ENCODE measurements around the gene RTN3. TPM values are rescaled to one million over a fixed set of nuclear protein-coding genes. Genes with fewer than 3 reads are reported as not detected.

Gene RTN3
- total RNA-seq, 1 experiment from 2014 or later = 275 TPM

DNA sequence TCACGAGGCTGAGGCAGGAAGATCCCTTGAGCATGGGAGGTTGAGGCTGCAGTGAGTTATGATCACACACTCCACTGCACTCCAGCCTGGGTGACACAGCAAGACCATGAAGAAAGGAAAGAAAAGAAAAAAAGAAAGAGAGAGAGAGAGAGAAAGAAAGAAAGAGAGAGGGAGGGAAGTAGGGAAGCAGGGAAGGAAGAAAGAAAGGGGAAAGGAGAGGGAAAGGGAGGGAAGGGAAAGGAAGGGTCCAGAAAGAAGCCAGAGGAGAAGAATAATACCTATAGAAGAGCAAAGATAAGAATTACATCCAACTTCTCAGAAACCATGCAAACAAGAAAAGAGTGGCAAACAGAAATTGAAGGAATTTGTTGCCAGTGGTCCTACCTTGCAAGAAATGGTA is 104.5 kb downstream of the RTN3 start:
- H3K4me1 ChIP-seq (ENCODE audit: insufficient read depth, low read length, poor library complexity, severe bottlenecking) = no peaks in the 10 kb centered on the region
- intact Hi-C loops (cut with micrococcal nuclease; ENCODE audit: unreplicated experiment) = no loop called here
- DNase-seq (ENCODE audit: low spot score) = no peak
- H3K27me3 ChIP-seq (replicated peaks; ENCODE audit: insufficient read depth, low read depth, low read length, poor library complexity) = no peaks in the 10 kb centered on the region
- no peak overlapping the region for H3K4me3 ChIP-seq (ENCODE audit: low read depth, low read length, poor library complexity, severe bottlenecking)
- H3K36me3 ChIP-seq (ENCODE audit: insufficient read depth, low read length, poor library complexity, severe bottlenecking) = no peaks in the 10 kb centered on the region
- CTCF ChIA-PET = no interaction called here
- no TSS peak for BruUV-seq (replicated peaks)
- TF ChIP-seq EZH2 (IDR thresholded peaks at IDR 0.05; ENCODE audit: borderline replicate concordance, low read depth, low read length, poor library complexity, severe bottlenecking) = no peak
- TF ChIP-seq, protein P1, sequence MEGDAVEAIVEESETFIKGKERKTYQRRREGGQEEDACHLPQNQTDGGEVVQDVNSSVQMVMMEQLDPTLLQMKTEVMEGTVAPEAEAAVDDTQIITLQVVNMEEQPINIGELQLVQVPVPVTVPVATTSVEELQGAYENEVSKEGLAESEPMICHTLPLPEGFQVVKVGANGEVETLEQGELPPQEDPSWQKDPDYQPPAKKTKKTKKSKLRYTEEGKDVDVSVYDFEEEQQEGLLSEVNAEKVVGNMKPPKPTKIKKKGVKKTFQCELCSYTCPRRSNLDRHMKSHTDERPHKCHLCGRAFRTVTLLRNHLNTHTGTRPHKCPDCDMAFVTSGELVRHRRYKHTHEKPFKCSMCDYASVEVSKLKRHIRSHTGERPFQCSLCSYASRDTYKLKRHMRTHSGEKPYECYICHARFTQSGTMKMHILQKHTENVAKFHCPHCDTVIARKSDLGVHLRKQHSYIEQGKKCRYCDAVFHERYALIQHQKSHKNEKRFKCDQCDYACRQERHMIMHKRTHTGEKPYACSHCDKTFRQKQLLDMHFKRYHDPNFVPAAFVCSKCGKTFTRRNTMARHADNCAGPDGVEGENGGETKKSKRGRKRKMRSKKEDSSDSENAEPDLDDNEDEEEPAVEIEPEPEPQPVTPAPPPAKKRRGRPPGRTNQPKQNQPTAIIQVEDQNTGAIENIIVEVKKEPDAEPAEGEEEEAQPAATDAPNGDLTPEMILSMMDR (conservative IDR thresholded peaks at IDR 0.05; ENCODE audit: low read depth, low read length) = no peak
- H3K27ac ChIP-seq (ENCODE audit: low read depth, low read length, poor library complexity, severe bottlenecking) = no peak overlapping the region
- POLR2A ChIA-PET (ENCODE audit: low non-redundant PET) = interaction anchor here (0.6 to 0.7 kb wide), 2 partner anchors 15 to 407 kb away, joined by 4 to 6 read pairs; no protein-coding TSS in a partner anchor
- H3K9me3 ChIP-seq (ENCODE audit: low read depth, low read length, poor library complexity, severe bottlenecking) = no peaks in the 10 kb centered on the region

DNA sequence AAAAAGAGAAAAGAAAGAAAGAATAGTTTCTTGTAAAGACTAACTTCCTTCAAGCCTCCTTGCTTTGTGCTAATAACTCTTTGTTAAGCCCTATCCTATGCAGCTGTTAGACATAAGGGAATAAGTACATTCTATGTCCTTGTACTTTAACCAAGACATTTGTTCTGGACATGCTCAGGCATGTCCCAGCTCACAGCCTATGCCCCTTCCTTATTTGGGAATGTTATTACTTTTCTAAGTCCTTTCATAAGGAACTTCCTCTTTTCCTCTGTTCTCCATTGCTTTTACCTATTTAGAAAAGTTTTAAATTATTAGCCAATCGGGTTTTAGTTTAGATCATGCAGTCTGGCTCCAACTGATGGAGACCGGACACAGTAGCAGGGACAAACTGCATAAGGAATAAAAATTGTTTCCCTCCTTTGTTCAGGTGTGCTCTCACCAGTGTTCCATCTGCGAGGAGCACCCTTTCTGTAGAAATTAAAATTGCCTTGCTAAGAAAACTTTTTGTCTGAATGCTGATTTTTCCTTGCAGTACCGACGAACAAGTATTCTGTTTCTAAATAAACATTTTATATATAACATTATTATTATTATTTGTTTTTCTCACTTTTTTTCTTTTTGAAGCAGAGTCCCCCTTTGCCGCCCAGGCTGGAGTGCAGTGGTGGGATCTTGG is 110.3 kb downstream of the RTN3 start:
- Histone ChIP-seq H3K9me3 (ENCODE audit: low read depth, low read length, poor library complexity, severe bottlenecking) (peaks cover 12% of the 10 kb centered on the region), H3K27ac (ENCODE audit: low read depth, low read length, poor library complexity, severe bottlenecking) (no peak overlapping the region), H3K4me3 (ENCODE audit: low read depth, low read length, poor library complexity, severe bottlenecking) (no peak overlapping the region), H3K27me3 (replicated peaks; ENCODE audit: insufficient read depth, low read depth, low read length, poor library complexity) (no peaks in the 10 kb centered on the region), H3K4me1 (ENCODE audit: insufficient read depth, low read length, poor library complexity, severe bottlenecking) (no peaks in the 10 kb centered on the region), H3K36me3 (ENCODE audit: insufficient read depth, low read length, poor library complexity, severe bottlenecking) (no peaks in the 10 kb centered on the region)
- BruUV-seq (replicated peaks) = no TSS peak
- TF ChIP-seq EZH2 (IDR thresholded peaks at IDR 0.05; ENCODE audit: borderline replicate concordance, low read depth, low read length, poor library complexity, severe bottlenecking) = no peak
- TF ChIP-seq, protein P1 (conservative IDR thresholded peaks at IDR 0.05; ENCODE audit: low read depth, low read length) = no peak
- POLR2A ChIA-PET (ENCODE audit: low non-redundant PET) = no interaction called here
- CTCF ChIA-PET = no interaction called here
- DNase-seq (ENCODE audit: low spot score) = no peak
- intact Hi-C loops (cut with micrococcal nuclease; ENCODE audit: unreplicated experiment) = no loop called here

DNA sequence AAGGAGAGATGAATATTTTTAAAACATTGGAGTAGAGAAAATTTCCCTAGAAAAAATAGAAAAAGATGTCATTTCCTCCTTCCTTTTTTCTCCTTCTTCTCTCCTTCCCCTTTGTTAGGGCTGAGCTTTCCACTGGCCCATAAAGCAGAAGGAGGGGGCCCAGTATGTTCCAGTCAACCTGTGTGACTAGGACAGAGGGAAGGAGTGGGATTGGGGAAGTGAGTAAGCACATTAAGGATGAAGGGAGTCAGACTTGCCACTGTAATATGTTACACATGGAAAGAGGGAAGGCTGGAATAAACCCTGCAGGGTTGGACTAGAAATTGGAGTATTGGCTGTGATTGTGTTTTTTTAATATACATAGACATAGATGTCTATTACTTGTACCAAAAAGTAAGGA is 111.9 kb downstream of the RTN3 start:
- CTCF ChIA-PET = no interaction called here
- H3K27me3 ChIP-seq (replicated peaks; ENCODE audit: insufficient read depth, low read depth, low read length, poor library complexity) = no peaks in the 10 kb centered on the region
- POLR2A ChIA-PET (ENCODE audit: low non-redundant PET) = interaction anchor here (0.5 kb wide), 1 partner anchor 15 kb away, joined by 5 read pairs; no protein-coding TSS in a partner anchor

More for the DNA sequence above, 111.9 kb downstream of the RTN3 start:
- Histone ChIP-seq H3K36me3 (ENCODE audit: insufficient read depth, low read length, poor library complexity, severe bottlenecking) (no peaks in the 10 kb centered on the region), H3K9me3 (ENCODE audit: low read depth, low read length, poor library complexity, severe bottlenecking) (peaks cover 12% of the 10 kb centered on the region), H3K4me1 (ENCODE audit: insufficient read depth, low read length, poor library complexity, severe bottlenecking) (no peaks in the 10 kb centered on the region), H3K27ac (ENCODE audit: low read depth, low read length, poor library complexity, severe bottlenecking) (no peak overlapping the region), H3K4me3 (ENCODE audit: low read depth, low read length, poor library complexity, severe bottlenecking) (no peak overlapping the region)
- no TSS peak for BruUV-seq (replicated peaks)
- intact Hi-C loops (cut with micrococcal nuclease; ENCODE audit: unreplicated experiment) = no loop called here
- no peak for TF ChIP-seq EZH2 (IDR thresholded peaks at IDR 0.05; ENCODE audit: borderline replicate concordance, low read depth, low read length, poor library complexity, severe bottlenecking)
- TF ChIP-seq, protein P1 (conservative IDR thresholded peaks at IDR 0.05; ENCODE audit: low read depth, low read length) = no peak
- DNase-seq (ENCODE audit: low spot score) = no peak
